ENCODE results near the gene CIB4. TPM values are rescaled to one million over a fixed set of nuclear protein-coding genes. Genes with fewer than 3 reads are reported as not detected.
A peak's percentile ranks its signal among the peaks of the same experiment; 100 is the strongest.

The CIB4 gene
- total and polyA plus RNA-seq, 9 of the 15 experiments (the other 6 are each of a cell fraction or from before 2014, with no cell fraction given): not detected

DNA sequence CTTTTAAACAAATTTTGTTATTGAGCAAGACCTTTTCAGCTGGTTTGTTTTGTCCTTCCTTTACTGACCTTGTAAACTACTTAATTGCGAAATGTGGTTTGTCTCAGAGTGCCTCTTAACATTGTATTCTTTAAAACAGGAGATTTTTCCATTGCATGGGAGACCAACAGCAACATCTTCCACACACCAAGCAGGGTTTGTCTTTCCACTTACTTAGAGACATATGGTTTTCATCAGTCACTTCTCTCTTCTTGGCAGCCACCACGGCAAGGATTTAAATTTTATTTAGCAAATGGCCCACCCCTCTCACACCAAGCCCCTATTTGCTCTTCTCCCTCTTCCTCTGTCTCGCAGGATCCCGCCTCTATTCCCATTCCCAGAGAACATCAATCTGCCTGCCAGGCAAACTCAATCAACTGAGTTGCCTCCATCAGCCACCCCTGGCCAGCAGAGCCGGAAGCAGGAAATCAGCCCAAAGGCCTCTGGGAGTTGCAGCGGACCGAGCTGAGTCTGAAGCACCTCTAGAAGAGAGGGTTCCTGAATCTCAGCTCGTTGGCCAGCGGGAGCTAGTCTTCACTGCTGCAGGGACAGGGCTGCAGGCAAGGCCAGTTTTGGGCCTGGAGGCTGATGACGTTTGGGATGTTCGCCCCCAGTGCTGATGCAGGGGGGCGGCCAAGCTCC lies 11.3 kb upstream of the CIB4 start:
- no TSS peak for BruUV-seq (replicated peaks)
- H3K9me3 ChIP-seq (replicated peaks; ENCODE audit: control insufficient read depth, insufficient read depth, low read depth, low read length): 0 out of 2 replicates have a peak, but pooled peaks cover 2% of the 10 kb centered on the region
- DNase-seq (ENCODE audit: extremely low read depth in 1 of 4, low spot score in 3 of 4) (peak in 1 of 4 experiments; percentile 20), FAIRE-seq (no peak), ATAC-seq (peak; percentile 42; the same call in 1 of the 3 replicates)
- no peak overlapping the region for H3K4me2 ChIP-seq (ENCODE audit: insufficient read depth, low read length)
- H3K9ac ChIP-seq (ENCODE audit: insufficient read depth in 1 of 2, low read depth in 2 of 2, low read length in 2 of 2): no peak overlapping the region
- H3K27me3 ChIP-seq (ENCODE audit: control insufficient read depth in 2 of 2, insufficient read depth in 2 of 2, low read length in 2 of 2): peaks cover 25 to 65% of the 10 kb centered on the region in 2 experiments
- H3K4me3 ChIP-seq: no peak overlapping the region
- H3K9me1 ChIP-seq (ENCODE audit: control insufficient read depth, insufficient read depth, low read length): no peaks in the 10 kb centered on the region
- ChIA-PET CTCF (ENCODE audit: low intra/inter-chr PET ratio) (no interaction called here), POLR2A (interaction anchor here (1.0 kb wide), 1 partner anchor 11 kb away, joined by 3 read pairs; the partner anchor contains the start of gene CIB4)
- no peak overlapping the region for H3K27ac ChIP-seq (ENCODE audit: extremely low read depth, low read depth, low read length)
- 0 out of 5 replicates have a peak, but pooled peaks cover 0 to 3% of the 10 kb centered on the region in 2 experiments for H3K4me1 ChIP-seq (replicated peaks in 1 of 2; ENCODE audit: control insufficient read depth in 2 of 2, insufficient read depth in 2 of 2, low read length in 2 of 2)
- in situ Hi-C loops (cut with MboI) (no loop called here), intact Hi-C loops (cut with micrococcal nuclease) (no loop called here)
- H3K79me2 ChIP-seq (ENCODE audit: control insufficient read depth, insufficient read depth, low read length): no peaks in the 10 kb centered on the region
- H4K20me1 ChIP-seq (replicated peaks; ENCODE audit: control insufficient read depth, insufficient read depth, low read length): no peaks in the 10 kb centered on the region
- H2AFZ ChIP-seq (ENCODE audit: low read depth, low read length): no peak overlapping the region
- H3K36me3 ChIP-seq (ENCODE audit: control insufficient read depth, insufficient read depth, low read length): no peaks in the 10 kb centered on the region
- 4% methylated on average over 9 of the region's 12 CpGs for WGBS (ENCODE audit: insufficient coverage, low coverage, missing lambda C conversion rate)
- TF ChIP-seq EHMT2 (IDR thresholded peaks at IDR 0.05) (peak; percentile 43; the same call in 1 of the 2 replicates), GABPA (tag; conservative IDR thresholded peaks at IDR 0.05; ENCODE audit: low read depth) (peak; percentile 44; the same call in 1 of the 2 replicates), CEBPB (tag; IDR thresholded peaks at IDR 0.05) (peak; percentile 44; the same call in 1 of the 2 replicates)
- TF ChIP-seq, protein P1, sequence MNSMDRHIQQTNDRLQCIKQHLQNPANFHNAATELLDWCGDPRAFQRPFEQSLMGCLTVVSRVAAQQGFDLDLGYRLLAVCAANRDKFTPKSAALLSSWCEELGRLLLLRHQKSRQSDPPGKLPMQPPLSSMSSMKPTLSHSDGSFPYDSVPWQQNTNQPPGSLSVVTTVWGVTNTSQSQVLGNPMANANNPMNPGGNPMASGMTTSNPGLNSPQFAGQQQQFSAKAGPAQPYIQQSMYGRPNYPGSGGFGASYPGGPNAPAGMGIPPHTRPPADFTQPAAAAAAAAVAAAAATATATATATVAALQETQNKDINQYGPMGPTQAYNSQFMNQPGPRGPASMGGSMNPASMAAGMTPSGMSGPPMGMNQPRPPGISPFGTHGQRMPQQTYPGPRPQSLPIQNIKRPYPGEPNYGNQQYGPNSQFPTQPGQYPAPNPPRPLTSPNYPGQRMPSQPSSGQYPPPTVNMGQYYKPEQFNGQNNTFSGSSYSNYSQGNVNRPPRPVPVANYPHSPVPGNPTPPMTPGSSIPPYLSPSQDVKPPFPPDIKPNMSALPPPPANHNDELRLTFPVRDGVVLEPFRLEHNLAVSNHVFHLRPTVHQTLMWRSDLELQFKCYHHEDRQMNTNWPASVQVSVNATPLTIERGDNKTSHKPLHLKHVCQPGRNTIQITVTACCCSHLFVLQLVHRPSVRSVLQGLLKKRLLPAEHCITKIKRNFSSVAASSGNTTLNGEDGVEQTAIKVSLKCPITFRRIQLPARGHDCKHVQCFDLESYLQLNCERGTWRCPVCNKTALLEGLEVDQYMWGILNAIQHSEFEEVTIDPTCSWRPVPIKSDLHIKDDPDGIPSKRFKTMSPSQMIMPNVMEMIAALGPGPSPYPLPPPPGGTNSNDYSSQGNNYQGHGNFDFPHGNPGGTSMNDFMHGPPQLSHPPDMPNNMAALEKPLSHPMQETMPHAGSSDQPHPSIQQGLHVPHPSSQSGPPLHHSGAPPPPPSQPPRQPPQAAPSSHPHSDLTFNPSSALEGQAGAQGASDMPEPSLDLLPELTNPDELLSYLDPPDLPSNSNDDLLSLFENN (IDR thresholded peaks at IDR 0.05; ENCODE audit: low read depth in 2 of 2, low read length in 2 of 2): 0 out of 4 replicates have a peak, but pooled peaks of 1 of the 2 experiments have one; percentile 27
- TF ChIP-seq, protein P2, sequence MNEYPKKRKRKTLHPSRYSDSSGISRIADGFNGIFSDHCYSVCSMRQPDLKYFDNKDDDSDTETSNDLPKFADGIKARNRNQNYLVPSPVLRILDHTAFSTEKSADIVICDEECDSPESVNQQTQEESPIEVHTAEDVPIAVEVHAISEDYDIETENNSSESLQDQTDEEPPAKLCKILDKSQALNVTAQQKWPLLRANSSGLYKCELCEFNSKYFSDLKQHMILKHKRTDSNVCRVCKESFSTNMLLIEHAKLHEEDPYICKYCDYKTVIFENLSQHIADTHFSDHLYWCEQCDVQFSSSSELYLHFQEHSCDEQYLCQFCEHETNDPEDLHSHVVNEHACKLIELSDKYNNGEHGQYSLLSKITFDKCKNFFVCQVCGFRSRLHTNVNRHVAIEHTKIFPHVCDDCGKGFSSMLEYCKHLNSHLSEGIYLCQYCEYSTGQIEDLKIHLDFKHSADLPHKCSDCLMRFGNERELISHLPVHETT (CRISPR knock-in tag; conservative IDR thresholded peaks at IDR 0.05 in 1 of 2, IDR thresholded peaks at IDR 0.05 in 1 of 2): no peak
